ENCODE data around the gene GRM7.

DNA sequence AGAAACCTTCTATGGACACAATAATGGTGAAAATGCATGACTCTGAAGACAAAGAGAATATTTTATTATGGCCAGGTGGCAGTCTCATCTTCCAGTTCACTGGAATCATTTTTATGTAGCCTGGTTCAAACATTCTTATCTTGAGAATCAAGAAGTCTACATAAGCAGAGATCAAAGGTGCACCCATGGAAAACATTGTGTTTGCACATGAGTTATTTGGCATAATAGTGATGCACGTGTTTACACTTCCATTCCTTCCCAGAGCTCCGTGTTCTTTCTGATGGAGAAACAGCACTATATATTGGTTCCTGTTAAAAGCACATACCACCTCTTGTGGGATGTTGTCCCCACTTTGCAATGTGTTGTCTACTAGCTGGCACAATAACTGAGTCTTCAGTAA lies 572.2 kb downstream of the GRM7 start:
- TF ChIP-seq, protein P1, sequence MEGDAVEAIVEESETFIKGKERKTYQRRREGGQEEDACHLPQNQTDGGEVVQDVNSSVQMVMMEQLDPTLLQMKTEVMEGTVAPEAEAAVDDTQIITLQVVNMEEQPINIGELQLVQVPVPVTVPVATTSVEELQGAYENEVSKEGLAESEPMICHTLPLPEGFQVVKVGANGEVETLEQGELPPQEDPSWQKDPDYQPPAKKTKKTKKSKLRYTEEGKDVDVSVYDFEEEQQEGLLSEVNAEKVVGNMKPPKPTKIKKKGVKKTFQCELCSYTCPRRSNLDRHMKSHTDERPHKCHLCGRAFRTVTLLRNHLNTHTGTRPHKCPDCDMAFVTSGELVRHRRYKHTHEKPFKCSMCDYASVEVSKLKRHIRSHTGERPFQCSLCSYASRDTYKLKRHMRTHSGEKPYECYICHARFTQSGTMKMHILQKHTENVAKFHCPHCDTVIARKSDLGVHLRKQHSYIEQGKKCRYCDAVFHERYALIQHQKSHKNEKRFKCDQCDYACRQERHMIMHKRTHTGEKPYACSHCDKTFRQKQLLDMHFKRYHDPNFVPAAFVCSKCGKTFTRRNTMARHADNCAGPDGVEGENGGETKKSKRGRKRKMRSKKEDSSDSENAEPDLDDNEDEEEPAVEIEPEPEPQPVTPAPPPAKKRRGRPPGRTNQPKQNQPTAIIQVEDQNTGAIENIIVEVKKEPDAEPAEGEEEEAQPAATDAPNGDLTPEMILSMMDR (IDR thresholded peaks at IDR 0.05): no peak
- TF ChIP-seq POLR2A (IDR thresholded peaks at IDR 0.05): no peak
